GM13977 (cell line): ENCODE data around the gene CAPZA1.
"Not testable (repeated sequence)": the region's sequence is repeated elsewhere in the genome, so short reads cannot be mapped to it uniquely, and the experiment has no call there.

ENCODE experiments used
- DNase-seq: peaks from one replicate; pipeline ENCODE4 v3.0.0; 2012; ENCODE audit warnings: low spot score
- in situ Hi-C: fragments of 300-500 bp; cut with MboI; formaldehyde crosslinking; loops from one replicate; pipeline ENCODE4 v1.12.0; 2022; ENCODE audit warnings: low sequenced_read_pairs, low pct_unique_long_range_greater_than_20kb, mixed read lengths, inconsistent platforms; ENCODE audit not compliant: unreplicated experiment
- TF ChIP-seq, protein P1 (sequence below): IDR thresholded peaks from 2 replicates; pipeline ENCODE4 v1.5.1; 2012; ENCODE audit warnings: mild to moderate bottlenecking, control low read depth; ENCODE audit not compliant: insufficient read depth; ENCODE audit errors: extremely low read depth, missing control alignments

CAPZA1 gene

GRCh38 chr1:112614460-112615065 lies 5.1 kb upstream of the CAPZA1 start:
- in situ Hi-C loops: loop anchor here (10.0 kb wide), 1 partner anchor 220 kb away; the partner anchor contains the start of gene CTTNBP2NL
- TF ChIP-seq, protein P1, sequence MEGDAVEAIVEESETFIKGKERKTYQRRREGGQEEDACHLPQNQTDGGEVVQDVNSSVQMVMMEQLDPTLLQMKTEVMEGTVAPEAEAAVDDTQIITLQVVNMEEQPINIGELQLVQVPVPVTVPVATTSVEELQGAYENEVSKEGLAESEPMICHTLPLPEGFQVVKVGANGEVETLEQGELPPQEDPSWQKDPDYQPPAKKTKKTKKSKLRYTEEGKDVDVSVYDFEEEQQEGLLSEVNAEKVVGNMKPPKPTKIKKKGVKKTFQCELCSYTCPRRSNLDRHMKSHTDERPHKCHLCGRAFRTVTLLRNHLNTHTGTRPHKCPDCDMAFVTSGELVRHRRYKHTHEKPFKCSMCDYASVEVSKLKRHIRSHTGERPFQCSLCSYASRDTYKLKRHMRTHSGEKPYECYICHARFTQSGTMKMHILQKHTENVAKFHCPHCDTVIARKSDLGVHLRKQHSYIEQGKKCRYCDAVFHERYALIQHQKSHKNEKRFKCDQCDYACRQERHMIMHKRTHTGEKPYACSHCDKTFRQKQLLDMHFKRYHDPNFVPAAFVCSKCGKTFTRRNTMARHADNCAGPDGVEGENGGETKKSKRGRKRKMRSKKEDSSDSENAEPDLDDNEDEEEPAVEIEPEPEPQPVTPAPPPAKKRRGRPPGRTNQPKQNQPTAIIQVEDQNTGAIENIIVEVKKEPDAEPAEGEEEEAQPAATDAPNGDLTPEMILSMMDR: peak; percentile 63
- DNase-seq: no peak

- in situ Hi-C loops: loop anchor here (10.0 kb wide), 1 partner anchor 223 kb away; the partner anchor contains the start of gene CTTNBP2NL
- TF ChIP-seq, protein P1: no peak
- DNase-seq: peak; percentile 45
Measured at GRCh38 chr1:112618114-112618720, 1.4 kb upstream of the CAPZA1 start.

DNA sequence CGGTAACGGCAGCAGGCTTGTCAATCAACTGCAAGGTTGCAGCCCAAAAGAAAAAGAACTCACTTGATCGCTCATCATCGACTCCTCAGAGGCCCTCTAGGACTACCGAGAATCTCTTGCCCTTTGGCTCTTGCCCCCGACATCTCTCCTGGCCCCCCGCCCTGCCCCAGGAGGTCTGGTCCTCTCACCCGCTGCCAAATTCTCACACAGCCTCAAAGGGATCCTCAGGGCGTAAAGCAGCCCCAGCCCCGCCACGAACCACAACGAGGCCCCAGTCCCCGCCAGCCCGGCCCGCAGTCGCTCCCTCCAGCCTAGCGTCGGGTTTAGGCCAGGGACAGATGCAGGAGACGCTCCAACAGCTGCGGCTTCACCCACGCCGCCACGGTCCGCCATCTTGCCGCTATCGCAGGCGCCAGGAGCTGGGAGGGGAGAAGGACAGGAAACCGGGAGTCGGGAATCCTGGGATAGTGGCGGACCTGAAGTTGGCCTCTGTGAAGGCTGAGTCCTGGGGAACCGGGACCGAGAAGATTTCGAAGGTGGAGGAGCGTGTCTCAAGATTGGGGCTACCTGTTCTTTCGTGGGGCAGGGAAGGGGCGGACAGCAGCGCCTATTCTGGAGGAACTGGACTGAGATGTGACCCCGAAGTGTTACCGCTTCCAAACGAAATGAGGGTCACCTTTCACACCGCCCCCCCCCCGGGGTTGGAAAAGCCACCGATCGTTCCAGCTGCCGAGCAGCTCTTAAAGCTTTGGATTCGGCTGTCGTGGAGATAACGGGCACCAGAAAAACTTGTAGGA lies 713 bp upstream of the CAPZA1 start, which contains the start of gene ST7L:
ST7L (minus strand) TSS at position 421 of the 797 bp plus-strand sequence; CDS start at position 393, 28 bp downstream.
- in situ Hi-C loops: loop anchor here (10.0 kb wide), 1 partner anchor 224 kb away; the partner anchor contains the start of gene CTTNBP2NL
- TF ChIP-seq, protein P1: no peak
- DNase-seq: peak; percentile 43

GRCh38 chr1:112620377-112620695 lies 704 bp downstream of the CAPZA1 start:
- no peak for DNase-seq
- TF ChIP-seq, protein P1: no peak
- in situ Hi-C loops: no loop called here

GRCh38 chr1:112624493-112624892 lies 4.9 kb downstream of the CAPZA1 start:
- in situ Hi-C loops, DNase-seq: not testable (repeated sequence)

DNA sequence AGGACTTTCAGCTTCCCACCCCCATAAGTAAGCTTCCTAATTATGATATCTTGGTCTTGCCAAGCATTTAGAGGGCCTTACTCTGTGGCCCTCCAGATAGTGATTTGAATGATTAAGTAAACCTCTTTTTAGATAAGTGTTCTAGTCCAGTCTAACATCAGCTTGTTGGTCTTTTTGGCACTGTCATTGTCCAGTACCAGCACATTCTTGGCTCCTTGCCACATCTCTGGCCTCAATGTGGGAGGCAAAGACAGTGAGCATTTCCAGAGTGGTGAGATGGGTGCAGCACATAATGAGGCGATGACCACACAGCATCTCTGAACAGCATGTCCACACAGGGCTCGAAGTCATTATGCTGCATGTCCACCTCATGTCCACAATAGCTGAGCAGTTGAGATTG lies 6.1 kb downstream of the CAPZA1 start:
- no peak for DNase-seq
- in situ Hi-C loops: no loop called here
- TF ChIP-seq, protein P1: no peak

DNA sequence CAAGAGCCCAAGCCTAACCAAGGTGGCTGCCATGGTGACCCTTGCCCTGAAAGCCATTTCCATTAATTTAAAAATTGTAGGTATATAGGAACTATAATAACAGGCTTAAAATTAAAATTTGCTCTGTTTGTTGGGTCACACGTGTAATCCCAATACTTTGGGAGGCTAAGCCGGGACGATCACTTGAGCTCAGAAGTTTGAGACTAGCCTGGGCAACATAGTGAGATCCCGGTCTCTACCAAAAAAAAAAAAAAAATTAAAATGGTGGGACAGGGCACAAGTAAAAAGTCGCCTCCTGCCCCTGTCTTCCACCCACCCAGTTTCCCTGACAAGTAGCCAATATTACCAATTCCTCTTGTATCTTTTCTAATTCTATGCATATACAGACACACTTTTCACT lies 6.6 kb downstream of the CAPZA1 start:
- in situ Hi-C loops: no loop called here
- TF ChIP-seq, protein P1: no peak
- no peak for DNase-seq
